ENCODE data around the gene PCNT. TPM values are rescaled to one million over a fixed set of nuclear protein-coding genes. Genes with fewer than 3 reads are reported as not detected.

PCNT gene
- total RNA-seq, 1 experiment from 2014 or later = 39.6 TPM

GRCh38 chr21:46401186-46401910 is 77.4 kb downstream of the PCNT start:
- TF ChIP-seq, protein P1, sequence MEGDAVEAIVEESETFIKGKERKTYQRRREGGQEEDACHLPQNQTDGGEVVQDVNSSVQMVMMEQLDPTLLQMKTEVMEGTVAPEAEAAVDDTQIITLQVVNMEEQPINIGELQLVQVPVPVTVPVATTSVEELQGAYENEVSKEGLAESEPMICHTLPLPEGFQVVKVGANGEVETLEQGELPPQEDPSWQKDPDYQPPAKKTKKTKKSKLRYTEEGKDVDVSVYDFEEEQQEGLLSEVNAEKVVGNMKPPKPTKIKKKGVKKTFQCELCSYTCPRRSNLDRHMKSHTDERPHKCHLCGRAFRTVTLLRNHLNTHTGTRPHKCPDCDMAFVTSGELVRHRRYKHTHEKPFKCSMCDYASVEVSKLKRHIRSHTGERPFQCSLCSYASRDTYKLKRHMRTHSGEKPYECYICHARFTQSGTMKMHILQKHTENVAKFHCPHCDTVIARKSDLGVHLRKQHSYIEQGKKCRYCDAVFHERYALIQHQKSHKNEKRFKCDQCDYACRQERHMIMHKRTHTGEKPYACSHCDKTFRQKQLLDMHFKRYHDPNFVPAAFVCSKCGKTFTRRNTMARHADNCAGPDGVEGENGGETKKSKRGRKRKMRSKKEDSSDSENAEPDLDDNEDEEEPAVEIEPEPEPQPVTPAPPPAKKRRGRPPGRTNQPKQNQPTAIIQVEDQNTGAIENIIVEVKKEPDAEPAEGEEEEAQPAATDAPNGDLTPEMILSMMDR (conservative IDR thresholded peaks at IDR 0.05) = no peak
- no peaks in the 10 kb centered on the region for H3K27me3 ChIP-seq (ENCODE audit: insufficient read depth, low read length)
- no peak overlapping the region for H2BK20ac ChIP-seq (ENCODE audit: low read depth, low read length, poor library complexity, severe bottlenecking)
- H3K23ac ChIP-seq (ENCODE audit: insufficient read length, low read depth, low read length) = no peak overlapping the region
- H3K27ac ChIP-seq (ENCODE audit: insufficient read length, low read depth, low read length) = no peak overlapping the region
- H3K18ac ChIP-seq (ENCODE audit: insufficient read length, low read depth, low read length) = no peak overlapping the region
- no peak overlapping the region for H4K8ac ChIP-seq (replicated peaks; ENCODE audit: insufficient read length, low read depth, low read length)
- H3T11ph ChIP-seq (ENCODE audit: low read length) = no peak overlapping the region
- H3K56ac ChIP-seq (ENCODE audit: insufficient read length, low read depth, low read length) = no peak overlapping the region
- no peak overlapping the region for H4K91ac ChIP-seq (ENCODE audit: insufficient read length, low read depth, low read length)
- H2BK120ac ChIP-seq (ENCODE audit: low read depth, low read length, poor library complexity, severe bottlenecking) = no peak overlapping the region
- no peaks in the 10 kb centered on the region for H3K79me1 ChIP-seq (ENCODE audit: insufficient read depth, low read depth, low read length, poor library complexity, severe bottlenecking)
- Mint-ChIP-seq H3K4me3 (no peak overlapping the region), H3K9me3 (no peaks in the 10 kb centered on the region; a peak in 1 of 5 replicates), H3K4me1 (0 out of 4 replicates have a peak, but pooled peaks cover 0 to 3% of the 10 kb centered on the region in 2 experiments), H3K36me3 (ENCODE audit: insufficient read depth in 1 of 3, low read depth in 3 of 3) (peaks cover 30 to 65% (median 60%) of the 10 kb centered on the region in 3 experiments; a peak in 6 of 7 replicates), H3K27ac (no peak overlapping the region; a peak in 1 of 7 replicates), H3K27me3 (ENCODE audit: low read depth) (no peaks in the 10 kb centered on the region)
- no peak overlapping the region for H2BK12ac ChIP-seq (ENCODE audit: insufficient read length, low read depth, low read length)
- no peak for DNase-seq
- no peak overlapping the region for H3K14ac ChIP-seq (ENCODE audit: insufficient read depth, low read length)
- H4K5ac ChIP-seq (ENCODE audit: insufficient read length, low read depth, low read length) = no peak overlapping the region
- no peak overlapping the region for H2BK15ac ChIP-seq (ENCODE audit: low read depth, low read length)
- WGBS (ENCODE audit: extremely low coverage, insufficient read length, low lambda C conversion rate) = no CpG with 5 or more reads among the region's 13 CpGs
- no peak overlapping the region for H2BK5ac ChIP-seq (ENCODE audit: insufficient read length, low read length)
- H2AK5ac ChIP-seq (ENCODE audit: insufficient read length, low read length) = no peak overlapping the region
- no peaks in the 10 kb centered on the region for H3K4me1 ChIP-seq (ENCODE audit: insufficient read depth, low read length)
- no peak overlapping the region for H3K4me2 ChIP-seq (ENCODE audit: insufficient read depth, insufficient read length, low read length)
- no peak overlapping the region for H3K4ac ChIP-seq (ENCODE audit: low read depth, low read length)
- H2AFZ ChIP-seq (ENCODE audit: low read length) = no peak overlapping the region
- H3K79me2 ChIP-seq (ENCODE audit: insufficient read depth, low read length) = no peaks in the 10 kb centered on the region
- H3K23me2 ChIP-seq (ENCODE audit: insufficient read length, low read depth, low read length, poor library complexity, severe bottlenecking) = no peaks in the 10 kb centered on the region
- no peak overlapping the region for H3K9ac ChIP-seq (ENCODE audit: extremely low read depth, insufficient read length, low read length)
- no peaks in the 10 kb centered on the region for H4K20me1 ChIP-seq (ENCODE audit: control insufficient read depth, insufficient read depth, insufficient read length)
- H3K9me3 ChIP-seq (ENCODE audit: control insufficient read depth, low read depth, low read length) = no peaks in the 10 kb centered on the region

All from H9 (cell line).